Trophoblast cell (in vitro differentiated cells and primary cell): ENCODE data around the gene SLC22A15.

ENCODE experiments used
- DNase-seq, 2 donors: peaks; one replicate each; pipeline ENCODE4 v3.0.0-alpha.2; 2016
- H2AFZ ChIP-seq: 2 replicates; pipeline ENCODE4 v1.6.1; 2013; ENCODE audit warnings: low read length, moderate library complexity, mild to moderate bottlenecking; ENCODE audit not compliant: insufficient read depth, poor library complexity
- H2AK5ac ChIP-seq: 2 replicates; pipeline ENCODE4 v1.6.1; 2013; ENCODE audit warnings: mild to moderate bottlenecking, low read length
- H2BK120ac ChIP-seq: 2 replicates; pipeline ENCODE4 v1.6.1; 2013; ENCODE audit warnings: low read length, mild to moderate bottlenecking, moderate library complexity; ENCODE audit not compliant: insufficient read depth, poor library complexity
- H2BK12ac ChIP-seq: 2 replicates; pipeline ENCODE4 v1.6.1; 2013; ENCODE audit warnings: mild to moderate bottlenecking, low read length, moderate library complexity
- H2BK5ac ChIP-seq: 2 replicates; pipeline ENCODE4 v1.6.1; 2013; ENCODE audit warnings: low read length, low read depth, moderate library complexity, mild to moderate bottlenecking; ENCODE audit not compliant: poor library complexity
- H3K14ac ChIP-seq: 2 replicates; pipeline ENCODE4 v1.6.1; 2013; ENCODE audit warnings: mild to moderate bottlenecking, low read length
- H3K18ac ChIP-seq: 2 replicates; pipeline ENCODE4 v1.6.1; 2013; ENCODE audit warnings: mild to moderate bottlenecking, low read length
- H3K23ac ChIP-seq: 2 replicates; pipeline ENCODE4 v1.6.1; 2013; ENCODE audit warnings: low read length
- H3K27ac ChIP-seq: 2 replicates; pipeline ENCODE4 v1.5.1; 2013; ENCODE audit warnings: low read depth, mild to moderate bottlenecking, inconsistent platforms, low read length, moderate library complexity
- H3K27me3 ChIP-seq: 2 replicates; pipeline ENCODE4 v1.6.1; 2013; ENCODE audit warnings: inconsistent platforms, mild to moderate bottlenecking, low read length, moderate library complexity; ENCODE audit not compliant: insufficient read depth
- H3K36me3 ChIP-seq, 2 experiments: 1 replicate in 1 of 2; 2 replicates in 1 of 2; pipeline ENCODE4 v1.6.1; 2013; ENCODE audit warnings: low read length in 2 of 2, mild to moderate bottlenecking in 2 of 2, moderate library complexity in 1 of 2; ENCODE audit not compliant: insufficient read depth in 2 of 2, control insufficient read depth in 1 of 2
- H3K4ac ChIP-seq: 2 replicates; pipeline ENCODE4 v1.6.1; 2013; ENCODE audit warnings: low read depth, mild to moderate bottlenecking, low read length, moderate library complexity
- H3K4me1 ChIP-seq, 2 experiments: 1 replicate in 1 of 2; 2 replicates in 1 of 2; pipeline ENCODE4 v1.6.1; 2013; ENCODE audit warnings: low read length in 2 of 2, mild to moderate bottlenecking in 2 of 2, moderate library complexity in 1 of 2; ENCODE audit not compliant: insufficient read depth in 2 of 2, control insufficient read depth in 1 of 2
- H3K4me2 ChIP-seq: 2 replicates; pipeline ENCODE4 v1.6.1; 2013; ENCODE audit warnings: inconsistent platforms, mild to moderate bottlenecking, low read length, moderate library complexity
- H3K4me3 ChIP-seq: 2 replicates; pipeline ENCODE4 v1.5.1; 2013; ENCODE audit warnings: mild to moderate bottlenecking, low read depth, low read length, inconsistent platforms
- H3K79me1 ChIP-seq: one replicate; pipeline ENCODE4 v1.6.1; 2013; ENCODE audit warnings: low read length
- H3K79me2 ChIP-seq: 2 replicates; pipeline ENCODE4 v1.6.1; 2013; ENCODE audit warnings: low read length, mild to moderate bottlenecking; ENCODE audit not compliant: control insufficient read depth, insufficient read depth, poor library complexity
- H3K9ac ChIP-seq: 2 replicates; pipeline ENCODE4 v1.6.1; 2013; ENCODE audit warnings: mild to moderate bottlenecking, low read length
- H3K9me3 ChIP-seq: 2 replicates; pipeline ENCODE4 v1.6.1; 2013; ENCODE audit warnings: low read depth, mild to moderate bottlenecking, control low read depth, inconsistent platforms, low read length; ENCODE audit not compliant: insufficient read depth
- H4K12ac ChIP-seq: 2 replicates; pipeline ENCODE4 v1.6.1; 2013; ENCODE audit warnings: low read depth, mild to moderate bottlenecking, low read length, moderate library complexity
- H4K8ac ChIP-seq: 2 replicates; pipeline ENCODE4 v1.6.1; 2013; ENCODE audit warnings: low read depth, mild to moderate bottlenecking, low read length, moderate library complexity
- H4K91ac ChIP-seq: one replicate; pipeline ENCODE4 v1.6.1; 2013; ENCODE audit warnings: low read depth, mild to moderate bottlenecking, low read length, moderate library complexity
- WGBS: extraction: QIAGEN DNeasy Blood & Tissue Kit; methylation state at CpG from one replicate; pipeline ENCODE4 v1.1.7; 2013; ENCODE audit warnings: missing lambda C conversion rate; ENCODE audit not compliant: insufficient read length, insufficient coverage; ENCODE audit errors: extremely low coverage; 5-methylcytosine and 5-hydroxymethylcytosine counted together

SLC22A15 gene

GRCh38 chr1:116104667-116105066 lies 128.4 kb downstream of the SLC22A15 start:
- peaks cover 0 to 2% of the 10 kb centered on the region in 2 experiments for H3K4me1 ChIP-seq
- H3K9me3 ChIP-seq = no peaks in the 10 kb centered on the region
- no CpG with 5 or more reads among the region's 3 CpGs for WGBS
- no peak overlapping the region for H2AK5ac ChIP-seq
- H3K36me3 ChIP-seq = no peaks in the 10 kb centered on the region
- H3K9ac ChIP-seq = no peak overlapping the region
- H2AFZ ChIP-seq = no peak overlapping the region
- H2BK5ac ChIP-seq = no peak overlapping the region
- H3K4me3 ChIP-seq = no peak overlapping the region
- H4K91ac ChIP-seq = no peak overlapping the region
- H2BK120ac ChIP-seq = no peak overlapping the region
- H3K4ac ChIP-seq = no peak overlapping the region
- H3K14ac ChIP-seq = no peak overlapping the region
- no peaks in the 10 kb centered on the region for H3K27me3 ChIP-seq
- DNase-seq = peak in 1 of 2 donors; percentile 58
- no peaks in the 10 kb centered on the region for H3K79me1 ChIP-seq
- H3K4me2 ChIP-seq = no peak overlapping the region
- no peaks in the 10 kb centered on the region for H3K79me2 ChIP-seq
- no peak overlapping the region for H2BK12ac ChIP-seq
- H4K12ac ChIP-seq = no peak overlapping the region
- no peak overlapping the region for H3K27ac ChIP-seq
- H3K18ac ChIP-seq = no peak overlapping the region
- no peak overlapping the region for H3K23ac ChIP-seq
- no peak overlapping the region for H4K8ac ChIP-seq

- no peak overlapping the region for H4K91ac ChIP-seq
- H4K12ac ChIP-seq = no peak overlapping the region
Measured at GRCh38 chr1:116105996-116106395, 129.7 kb downstream of the SLC22A15 start.

GRCh38 chr1:116106646-116107045 lies 130.3 kb downstream of the SLC22A15 start:
- Histone ChIP-seq H3K79me2 (no peaks in the 10 kb centered on the region), H4K91ac (no peak overlapping the region), H3K79me1 (no peaks in the 10 kb centered on the region), H3K4me1 (peaks cover 2 to 9% of the 10 kb centered on the region in 2 experiments), H2BK12ac (no peak overlapping the region), H3K4ac (no peak overlapping the region), H3K9ac (no peak overlapping the region), H3K23ac (no peak overlapping the region), H3K27me3 (no peaks in the 10 kb centered on the region), H3K27ac (no peak overlapping the region), H4K12ac (no peak overlapping the region), H2BK120ac (no peak overlapping the region), H3K9me3 (peaks cover under 1% of the 10 kb centered on the region), H2BK5ac (no peak overlapping the region), H3K4me2 (no peak overlapping the region), H4K8ac (no peak overlapping the region), H2AFZ (no peak overlapping the region), H3K14ac (no peak overlapping the region), H3K18ac (no peak overlapping the region), H3K4me3 (no peak overlapping the region), H3K36me3 (no peaks in the 10 kb centered on the region), H2AK5ac (no peak overlapping the region)
- DNase-seq = peak in 1 of 2 donors; percentile 60
- no CpG with 5 or more reads among the region's 4 CpGs for WGBS

More at GRCh38 chr1:116105996-116106395, 129.7 kb downstream of the SLC22A15 start:
- Histone ChIP-seq H3K79me2 (no peaks in the 10 kb centered on the region), H2BK120ac (no peak overlapping the region), H2AK5ac (no peak overlapping the region), H2AFZ (no peak overlapping the region), H4K8ac (no peak overlapping the region), H2BK5ac (no peak overlapping the region), H3K79me1 (no peaks in the 10 kb centered on the region), H3K18ac (no peak overlapping the region), H3K9ac (no peak overlapping the region), H3K9me3 (no peaks in the 10 kb centered on the region), H3K14ac (no peak overlapping the region), H3K27ac (no peak overlapping the region), H3K4me3 (no peak overlapping the region), H3K36me3 (no peaks in the 10 kb centered on the region), H3K4ac (no peak overlapping the region), H3K4me2 (no peak overlapping the region), H3K4me1 (peaks cover 0 to 5% of the 10 kb centered on the region in 2 experiments), H3K23ac (no peak overlapping the region), H2BK12ac (no peak overlapping the region), H3K27me3 (no peaks in the 10 kb centered on the region)
- no peak for DNase-seq
- WGBS = no CpG with 5 or more reads among the region's 2 CpGs

GRCh38 chr1:116107371-116107770 lies 131.1 kb downstream of the SLC22A15 start:
- Histone ChIP-seq H2AFZ (no peak overlapping the region), H2BK5ac (no peak overlapping the region), H4K8ac (no peak overlapping the region), H3K14ac (no peak overlapping the region), H3K18ac (no peak overlapping the region), H3K79me1 (no peaks in the 10 kb centered on the region), H4K91ac (no peak overlapping the region), H3K4me1 (peaks cover 5 to 13% of the 10 kb centered on the region in 2 experiments), H3K23ac (no peak overlapping the region), H3K9ac (no peak overlapping the region), H3K27ac (no peak overlapping the region), H3K4ac (no peak overlapping the region), H3K9me3 (peaks cover 2% of the 10 kb centered on the region), H2BK120ac (no peak overlapping the region), H3K27me3 (no peaks in the 10 kb centered on the region), H2BK12ac (no peak overlapping the region), H3K4me3 (no peak overlapping the region), H3K79me2 (no peaks in the 10 kb centered on the region), H4K12ac (no peak overlapping the region), H3K4me2 (no peak overlapping the region), H3K36me3 (no peaks in the 10 kb centered on the region), H2AK5ac (no peak overlapping the region)
- no peak for DNase-seq
- WGBS = no CpG with 5 or more reads among the region's 4 CpGs
